GM21447 (cell line): Measurements from ENCODE around the gene PLA2G6.

Source experiments
- ATAC-seq: cut with Tn5 transposase; IDR thresholded peaks from one replicate; pipeline ENCODE4 v1.9.1; 2021; ENCODE audit not compliant: unreplicated experiment

Gene PLA2G6

DNA sequence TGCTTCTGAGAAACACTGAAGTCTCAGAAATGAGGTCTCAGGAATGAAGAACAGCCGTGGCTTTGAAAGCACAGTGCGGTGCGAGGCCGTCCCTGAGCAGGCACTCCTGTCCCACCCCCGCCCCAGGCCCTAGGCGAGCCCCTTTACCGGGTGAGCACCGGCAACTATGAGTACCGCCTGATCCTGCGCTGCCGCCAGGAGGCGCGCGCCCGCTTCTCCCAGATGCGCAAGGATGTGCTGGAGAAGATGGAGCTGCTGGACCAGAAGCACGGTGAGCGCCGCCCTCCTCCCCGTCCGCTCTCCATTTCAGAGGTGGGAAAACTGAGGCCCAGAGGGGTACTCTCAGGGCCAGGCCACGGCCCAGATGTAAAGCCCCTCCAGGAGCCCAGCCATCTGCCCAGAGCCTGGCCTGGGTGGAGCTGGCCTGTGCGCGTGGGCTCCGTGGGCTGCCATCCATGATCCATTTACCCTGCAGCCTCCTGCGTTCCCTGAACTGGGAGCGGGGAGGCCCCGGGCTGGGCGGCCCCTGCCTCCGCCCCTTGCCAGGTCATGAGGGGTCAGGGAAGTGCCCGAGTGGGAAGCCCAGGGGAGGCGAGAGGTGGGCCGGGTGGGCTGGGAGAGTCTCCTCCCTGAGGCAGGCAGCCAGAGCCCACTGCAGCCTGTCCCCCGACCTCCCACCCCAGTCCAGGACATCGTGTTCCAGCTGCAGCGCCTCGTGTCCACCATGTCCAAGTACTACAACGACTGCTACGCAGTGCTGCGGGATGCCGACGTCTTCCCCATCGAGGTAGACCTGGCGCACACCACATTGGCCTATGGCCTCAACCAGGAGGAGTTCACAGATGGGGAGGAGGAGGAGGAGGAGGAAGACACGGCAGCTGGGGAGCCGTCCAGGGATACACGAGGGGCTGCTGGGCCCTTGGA, 107.2 kb downstream of the PLA2G6 start:
- no peak for ATAC-seq

GRCh38 chr22:38073150-38074130, 108.2 kb downstream of the PLA2G6 start:
- ATAC-seq: no peak

DNA sequence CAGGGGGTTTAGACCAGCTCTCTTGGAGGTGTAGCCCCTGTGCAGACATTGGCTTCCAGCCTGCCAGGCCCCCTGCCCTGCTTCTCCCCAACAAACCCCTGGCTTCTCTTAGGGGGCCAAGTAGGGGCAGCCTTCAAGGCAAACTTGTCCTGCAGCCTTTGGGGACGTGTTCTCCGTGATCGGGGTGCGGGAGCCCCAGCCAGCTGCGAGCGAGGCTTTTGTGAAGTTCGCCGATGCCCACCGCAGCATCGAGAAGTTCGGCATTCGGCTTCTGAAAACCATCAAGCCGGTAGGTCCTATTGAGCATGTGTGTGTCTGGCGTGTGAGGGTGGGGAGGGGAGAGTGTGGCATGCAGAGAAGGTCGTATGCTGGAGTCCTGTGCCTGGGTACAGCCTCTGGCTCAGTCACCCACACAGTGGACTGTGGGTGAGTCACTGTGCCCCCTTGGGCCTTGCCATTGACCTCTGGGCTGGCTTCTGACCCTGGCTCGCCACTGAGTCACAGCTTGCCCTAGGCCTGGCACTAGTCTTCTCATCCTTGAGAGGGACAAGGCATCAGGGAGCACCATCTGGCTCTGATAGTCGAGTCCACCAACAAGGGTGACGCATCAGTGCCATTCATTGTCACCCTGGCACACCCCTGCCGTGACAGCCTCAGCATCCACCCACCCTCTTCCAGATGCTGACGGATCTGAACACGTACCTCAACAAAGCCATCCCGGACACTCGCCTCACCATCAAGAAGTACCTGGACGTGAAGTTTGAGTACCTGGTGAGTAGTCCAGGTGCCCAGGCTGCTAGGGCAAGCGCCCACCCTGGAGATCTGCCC, 109.1 kb downstream of the PLA2G6 start:
- no peak for ATAC-seq

- no peak for ATAC-seq
Measured at GRCh38 chr22:38071421-38072321, 110.0 kb downstream of the PLA2G6 start.

DNA sequence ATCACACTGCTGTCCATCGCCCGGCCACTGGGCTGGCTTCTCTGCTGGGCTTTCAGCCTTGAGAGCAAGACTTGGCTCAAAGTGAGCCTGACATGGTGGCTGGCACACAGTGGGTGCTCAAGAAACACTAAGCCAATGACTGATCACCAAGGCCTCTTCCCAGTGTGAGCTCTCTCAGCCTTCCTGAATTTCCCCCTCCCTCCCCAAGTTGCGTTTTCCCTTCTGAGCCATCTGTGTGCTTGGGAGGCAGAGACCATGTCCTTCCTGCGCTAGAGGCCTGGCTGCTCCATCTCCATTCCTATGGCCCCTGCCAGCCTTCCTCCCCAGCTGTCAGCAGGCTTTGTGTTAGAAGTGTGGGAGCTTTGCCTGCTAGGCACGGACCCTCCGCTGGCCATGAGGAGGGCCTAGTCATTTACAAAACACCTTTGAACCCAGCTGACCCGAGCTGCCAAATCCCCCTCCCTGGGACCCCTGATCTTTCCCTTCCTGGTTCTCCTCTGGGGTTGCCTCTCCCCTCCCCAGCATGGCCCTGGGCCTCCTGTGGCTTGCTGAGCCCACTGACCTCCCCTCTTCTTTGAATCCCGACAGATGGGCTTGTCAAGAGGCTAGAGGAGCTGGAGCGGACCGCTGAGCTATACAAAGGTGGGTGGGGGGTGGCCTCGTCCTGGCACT, 111.2 kb downstream of the PLA2G6 start:
- ATAC-seq: no peak

DNA sequence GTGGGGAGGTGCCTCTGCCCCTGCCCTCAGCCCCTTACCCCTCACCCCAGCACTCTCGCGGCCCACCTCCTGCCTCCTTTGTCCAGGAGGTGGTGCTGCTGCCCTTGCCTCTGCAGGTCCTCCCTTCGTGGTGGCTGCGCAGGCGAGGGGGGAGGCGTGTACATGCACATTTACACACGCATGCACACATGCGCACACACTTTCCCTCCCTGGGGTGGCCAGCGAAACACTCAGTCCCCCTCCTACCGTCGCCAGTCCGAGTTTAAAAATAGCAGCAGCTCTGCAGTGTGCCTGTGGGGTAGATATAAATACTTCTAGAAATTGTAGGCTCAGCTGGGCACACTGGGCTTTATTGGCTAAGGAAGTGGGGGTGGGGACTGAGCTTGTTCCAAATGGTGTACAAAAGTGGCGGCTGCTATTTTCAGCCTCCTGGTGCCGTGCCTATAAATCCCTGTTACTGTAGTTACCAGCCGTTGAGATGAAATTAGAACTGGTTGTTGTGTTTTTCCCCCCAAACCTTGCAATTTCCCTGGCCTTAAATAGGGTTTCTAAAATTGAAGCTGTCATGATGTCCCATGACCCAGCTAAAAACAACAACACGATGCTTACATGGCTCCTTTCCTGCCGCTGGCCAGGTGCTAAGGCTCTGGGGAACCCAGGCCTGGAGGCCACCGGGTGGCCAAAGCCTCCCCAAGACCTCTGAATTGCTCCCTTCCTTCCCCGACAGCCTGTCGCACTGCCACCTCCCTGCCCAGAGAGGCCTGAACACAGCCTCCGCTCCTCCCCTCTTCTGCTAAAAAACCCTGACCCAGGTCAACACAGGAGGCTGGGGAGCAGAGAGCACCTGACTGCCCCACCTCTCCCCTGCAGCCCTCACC, 112.0 kb downstream of the PLA2G6 start:
- ATAC-seq: no peak

GRCh38 chr22:38068641-38069371, 112.8 kb downstream of the PLA2G6 start:
- no peak for ATAC-seq

- ATAC-seq: no peak
Measured at GRCh38 chr22:38067761-38068360, 113.8 kb downstream of the PLA2G6 start.

GRCh38 chr22:38067028-38067415, 114.6 kb downstream of the PLA2G6 start:
- no peak for ATAC-seq

DNA sequence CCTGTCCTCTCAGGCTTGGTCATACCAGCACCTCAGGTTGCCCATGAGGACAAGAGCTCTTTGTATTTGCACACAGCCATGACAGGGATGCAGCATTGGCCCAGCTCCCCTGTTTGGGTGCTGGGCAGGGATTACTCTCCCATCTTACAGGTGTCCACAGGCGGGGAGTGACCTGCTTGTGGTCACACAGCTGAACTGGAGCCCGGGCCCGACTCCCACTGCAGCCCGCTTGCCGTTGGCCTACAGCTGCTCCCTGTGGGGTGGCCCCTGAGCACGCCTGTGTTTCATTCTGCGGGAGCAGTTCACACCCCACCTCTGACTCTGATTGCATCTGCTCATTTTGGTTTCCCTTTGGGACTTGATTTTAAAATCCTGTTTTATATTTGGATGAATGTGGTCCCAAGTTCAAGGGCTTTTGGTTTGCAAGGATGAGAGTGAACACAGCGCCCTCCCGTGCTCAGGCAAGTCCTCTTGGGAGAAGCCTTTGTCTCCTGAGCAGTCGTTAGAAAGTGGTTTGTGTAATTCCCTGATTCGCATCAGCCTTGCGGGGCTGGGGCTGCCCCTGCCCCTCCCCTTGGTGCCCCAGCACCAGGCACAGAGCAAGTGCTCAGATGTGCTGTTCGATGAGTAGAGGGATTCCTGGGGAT, 115.1 kb downstream of the PLA2G6 start:
- no peak for ATAC-seq

DNA sequence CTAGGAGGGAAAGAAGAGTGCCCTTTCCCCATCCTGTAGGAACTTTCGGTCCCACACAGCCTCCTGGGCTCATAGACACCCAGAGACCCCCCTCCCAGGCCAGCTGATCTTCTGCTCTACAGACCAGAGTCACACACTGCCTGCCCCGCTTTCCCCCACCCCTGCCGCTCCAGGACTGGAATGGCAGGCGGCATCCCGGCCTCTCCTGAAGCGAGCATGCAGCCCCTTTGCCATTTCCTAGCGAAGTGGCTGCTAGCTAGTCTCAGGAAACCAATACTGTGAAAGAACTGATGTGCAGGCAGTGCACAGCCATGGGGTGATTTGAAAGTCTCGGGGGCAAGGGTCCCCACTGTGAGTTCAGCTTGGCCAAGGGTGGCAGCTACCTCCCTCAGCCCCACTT, 116.1 kb downstream of the PLA2G6 start:
- ATAC-seq: no peak

DNA sequence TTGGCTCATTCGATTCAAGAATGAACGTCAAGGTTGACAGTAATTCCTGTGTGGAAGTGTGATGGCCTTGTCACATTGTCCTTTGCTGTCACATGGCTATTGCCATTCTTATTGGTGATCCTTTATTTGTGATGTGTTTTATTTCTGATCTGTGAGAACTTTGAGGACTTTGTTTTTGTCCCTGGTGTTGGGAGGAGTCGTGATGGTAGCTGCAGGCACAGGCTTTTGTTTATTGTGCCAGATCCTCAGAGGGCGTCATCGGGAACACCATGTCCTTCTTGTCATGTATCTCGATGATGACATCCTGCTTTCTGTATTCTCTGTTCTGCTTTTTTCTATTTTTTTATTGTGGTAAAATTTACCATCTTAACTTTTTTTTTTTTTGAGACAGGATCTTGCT, 118.8 kb downstream of the PLA2G6 start:
- no peak for ATAC-seq
